GM13976 (cell line): ENCODE measurements around the gene PDHX.

Source experiments
- DNase-seq: peaks from one replicate; pipeline ENCODE4 v3.0.0; 2012; ENCODE audit warnings: low spot score
- in situ Hi-C: fragments of 300-500 bp; cut with MboI; formaldehyde crosslinking; loops from one replicate; pipeline ENCODE4 v1.12.0; 2022; ENCODE audit warnings: low sequenced_read_pairs, mixed read lengths, inconsistent platforms; ENCODE audit not compliant: unreplicated experiment
- TF ChIP-seq, protein P1 (sequence below): IDR thresholded peaks from 2 replicates; pipeline ENCODE4 v1.5.1; 2012; ENCODE audit warnings: borderline replicate concordance, mild to moderate bottlenecking; ENCODE audit not compliant: insufficient read depth; ENCODE audit errors: extremely low read depth, missing control alignments, control extremely low read depth

PDHX gene

GRCh38 chr11:34971928-34972327 is 55.5 kb downstream of the PDHX start:
- TF ChIP-seq, protein P1, sequence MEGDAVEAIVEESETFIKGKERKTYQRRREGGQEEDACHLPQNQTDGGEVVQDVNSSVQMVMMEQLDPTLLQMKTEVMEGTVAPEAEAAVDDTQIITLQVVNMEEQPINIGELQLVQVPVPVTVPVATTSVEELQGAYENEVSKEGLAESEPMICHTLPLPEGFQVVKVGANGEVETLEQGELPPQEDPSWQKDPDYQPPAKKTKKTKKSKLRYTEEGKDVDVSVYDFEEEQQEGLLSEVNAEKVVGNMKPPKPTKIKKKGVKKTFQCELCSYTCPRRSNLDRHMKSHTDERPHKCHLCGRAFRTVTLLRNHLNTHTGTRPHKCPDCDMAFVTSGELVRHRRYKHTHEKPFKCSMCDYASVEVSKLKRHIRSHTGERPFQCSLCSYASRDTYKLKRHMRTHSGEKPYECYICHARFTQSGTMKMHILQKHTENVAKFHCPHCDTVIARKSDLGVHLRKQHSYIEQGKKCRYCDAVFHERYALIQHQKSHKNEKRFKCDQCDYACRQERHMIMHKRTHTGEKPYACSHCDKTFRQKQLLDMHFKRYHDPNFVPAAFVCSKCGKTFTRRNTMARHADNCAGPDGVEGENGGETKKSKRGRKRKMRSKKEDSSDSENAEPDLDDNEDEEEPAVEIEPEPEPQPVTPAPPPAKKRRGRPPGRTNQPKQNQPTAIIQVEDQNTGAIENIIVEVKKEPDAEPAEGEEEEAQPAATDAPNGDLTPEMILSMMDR = no peak
- in situ Hi-C loops = no loop called here
- DNase-seq = no peak

- in situ Hi-C loops = no loop called here
- TF ChIP-seq, protein P1 = no peak
- DNase-seq = no peak
Measured at GRCh38 chr11:34972366-34972765, 55.9 kb downstream of the PDHX start.

DNA sequence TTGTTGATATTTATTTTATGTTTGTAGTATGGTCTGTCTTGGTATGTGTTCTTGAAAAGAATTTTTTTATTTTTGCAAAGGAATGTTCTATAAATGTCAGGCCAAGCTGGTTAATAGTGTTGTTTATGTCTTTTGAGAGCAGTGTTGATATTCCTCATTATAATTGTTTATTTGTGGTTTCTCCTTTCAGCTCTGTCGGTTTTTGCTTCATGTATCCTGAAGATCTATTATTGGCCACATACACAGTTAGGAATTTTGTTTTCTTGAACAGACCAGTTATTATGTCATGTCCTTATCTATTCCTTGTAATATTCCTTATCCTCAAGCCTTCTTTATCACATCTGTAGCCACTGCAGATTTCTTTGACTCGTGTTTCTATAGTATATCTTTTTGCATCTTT is 56.5 kb downstream of the PDHX start:
- no peak for DNase-seq
- TF ChIP-seq, protein P1 = no peak
- in situ Hi-C loops = no loop called here

DNA sequence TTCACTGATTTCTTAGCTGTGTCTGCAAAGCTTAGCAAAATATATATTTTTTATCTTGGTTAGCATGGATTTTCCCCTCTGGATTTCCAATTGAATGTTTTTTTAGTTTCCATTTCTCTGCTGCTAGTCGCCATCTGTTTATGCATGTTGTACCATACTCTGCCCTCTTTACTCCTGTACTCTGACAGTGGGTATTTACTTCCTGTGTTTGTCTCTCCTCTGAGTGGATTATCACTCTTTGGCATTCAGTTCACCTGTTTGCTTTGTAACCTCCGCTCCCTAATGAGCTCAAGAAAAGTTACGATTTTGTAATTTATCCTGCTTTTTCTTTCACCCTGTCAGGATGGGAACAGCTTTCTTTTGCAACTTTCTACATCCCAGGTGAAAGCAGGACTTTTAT is 59.1 kb downstream of the PDHX start:
- DNase-seq = no peak
- TF ChIP-seq, protein P1 = no peak
- in situ Hi-C loops = no loop called here

GRCh38 chr11:34976496-34977088 is 60.2 kb downstream of the PDHX start:
- in situ Hi-C loops = no loop called here
- TF ChIP-seq, protein P1 = no peak
- DNase-seq = no peak

DNA sequence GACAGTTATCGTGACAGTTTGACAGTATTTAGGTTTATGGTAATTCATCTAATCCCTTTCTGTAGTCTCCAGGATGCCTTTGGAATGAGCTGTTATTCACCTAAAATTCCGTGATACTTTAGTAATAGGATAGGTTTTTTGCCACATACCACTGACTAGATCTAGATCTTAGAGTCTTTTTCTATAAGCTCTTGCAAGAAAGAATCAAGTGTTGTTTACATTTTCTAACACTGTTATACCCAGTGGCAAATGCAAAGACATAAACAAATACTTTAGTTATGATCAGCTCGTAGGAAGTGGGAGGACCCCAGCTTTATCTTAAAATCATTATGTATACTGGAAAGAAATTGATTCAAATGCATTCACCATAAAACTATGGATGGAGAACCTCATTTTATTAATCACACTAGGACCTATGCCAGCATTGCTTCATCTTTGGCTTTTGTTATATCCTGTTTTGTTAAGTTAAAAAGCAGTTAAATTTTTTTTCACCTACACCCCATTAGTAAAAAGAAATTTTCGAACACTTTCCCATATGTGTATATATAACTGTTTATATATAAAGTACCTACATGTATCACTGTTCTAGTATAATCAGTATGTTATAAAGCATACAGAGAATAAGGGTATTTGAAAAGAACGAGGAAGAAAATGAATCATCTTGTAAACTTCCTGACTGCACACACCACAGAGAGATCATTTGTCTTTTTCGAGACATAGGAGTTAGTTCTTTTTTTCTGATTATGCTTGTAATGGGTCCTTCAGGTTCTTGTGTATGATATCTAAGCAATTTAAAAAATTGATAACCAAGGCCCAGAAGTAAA is 60.9 kb downstream of the PDHX start:
- TF ChIP-seq, protein P1 = no peak

More for the DNA sequence above, 60.9 kb downstream of the PDHX start:
- no peak for DNase-seq
- in situ Hi-C loops = no loop called here
